ENCODE measurements around the gene SCAMP4. TPM values are rescaled to one million over a fixed set of nuclear protein-coding genes. Genes with fewer than 3 reads are reported as not detected.
A peak's percentile ranks its signal among the peaks of the same experiment; 100 is the strongest.

SCAMP4 gene
- total RNA-seq, 1 experiment from 2014 or later: 75.5 TPM

DNA sequence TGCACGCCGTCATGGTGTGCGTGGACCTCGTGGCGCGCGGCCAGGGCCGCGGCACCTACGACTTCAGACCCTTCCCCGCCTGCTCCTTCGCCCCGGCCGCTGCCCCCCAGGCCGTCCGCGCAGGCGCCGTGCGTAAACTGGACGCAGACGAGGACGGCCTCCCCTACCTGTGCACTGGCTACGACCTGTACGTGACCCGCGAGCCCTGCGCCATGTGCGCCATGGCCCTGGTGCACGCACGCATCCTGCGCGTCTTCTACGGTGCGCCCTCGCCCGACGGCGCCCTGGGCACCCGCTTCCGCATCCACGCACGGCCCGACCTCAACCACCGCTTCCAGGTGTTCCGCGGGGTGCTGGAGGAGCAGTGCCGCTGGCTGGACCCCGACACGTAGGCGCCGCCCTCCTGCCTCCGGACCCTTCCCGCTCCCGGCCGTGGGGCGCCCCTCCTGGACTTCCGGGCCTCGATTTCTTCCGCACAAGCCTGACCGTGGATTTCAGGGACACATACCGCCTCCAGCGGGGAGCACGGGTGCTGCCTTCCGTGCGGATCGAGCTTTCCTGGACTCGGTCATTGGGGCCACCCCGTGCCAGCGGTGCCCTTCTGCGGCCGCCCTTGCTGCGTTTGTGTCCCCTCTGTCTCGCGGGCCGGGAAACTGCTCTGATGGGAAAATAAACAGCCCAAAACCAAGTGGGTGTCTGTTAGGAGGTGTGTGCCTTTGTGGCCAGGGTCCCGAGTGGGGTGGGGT lies 7.7 kb downstream of the SCAMP4 start:
- DNase-seq (ENCODE audit: low read depth): no peak

DNA sequence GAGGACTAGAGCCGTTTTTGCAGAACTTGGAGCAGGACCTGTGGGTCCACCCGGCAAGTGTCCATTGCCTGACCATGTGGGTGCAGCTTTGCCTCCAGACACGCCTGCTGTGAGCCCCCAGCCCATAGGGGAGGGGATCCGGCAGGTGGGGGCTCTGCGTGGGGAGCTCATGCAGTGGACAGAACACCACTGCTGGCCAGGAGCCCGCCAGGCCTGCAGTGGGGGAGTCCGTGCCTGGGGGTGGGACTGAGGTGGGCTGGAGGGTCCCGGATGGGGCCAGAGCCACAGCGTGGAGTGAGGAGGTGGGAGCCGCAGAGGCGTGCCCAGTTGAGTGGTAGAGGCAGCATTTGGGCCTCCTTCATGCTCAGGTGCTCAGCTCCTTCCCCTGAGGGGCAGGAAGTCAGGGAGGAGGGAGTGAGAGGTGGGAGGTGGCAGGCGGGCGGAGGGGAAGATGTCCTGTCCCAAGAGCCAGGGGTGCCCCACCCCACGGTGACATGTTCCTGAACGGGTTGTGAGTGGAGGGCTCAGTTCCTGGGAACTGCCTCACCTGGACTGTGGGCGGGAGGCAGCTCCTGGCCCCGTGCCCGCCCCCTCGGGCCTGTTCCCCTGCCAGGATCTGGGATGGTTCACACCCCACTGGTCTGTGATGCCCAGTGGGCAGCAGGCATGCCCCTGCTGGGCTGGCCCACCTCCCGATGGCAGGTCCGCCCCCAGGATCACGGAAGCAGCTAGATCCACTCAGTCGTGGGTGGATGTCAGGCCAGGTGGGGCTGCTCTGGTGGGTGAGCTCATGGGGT lies 8.8 kb downstream of the SCAMP4 start:
- DNase-seq (ENCODE audit: low read depth): no peak

DNA sequence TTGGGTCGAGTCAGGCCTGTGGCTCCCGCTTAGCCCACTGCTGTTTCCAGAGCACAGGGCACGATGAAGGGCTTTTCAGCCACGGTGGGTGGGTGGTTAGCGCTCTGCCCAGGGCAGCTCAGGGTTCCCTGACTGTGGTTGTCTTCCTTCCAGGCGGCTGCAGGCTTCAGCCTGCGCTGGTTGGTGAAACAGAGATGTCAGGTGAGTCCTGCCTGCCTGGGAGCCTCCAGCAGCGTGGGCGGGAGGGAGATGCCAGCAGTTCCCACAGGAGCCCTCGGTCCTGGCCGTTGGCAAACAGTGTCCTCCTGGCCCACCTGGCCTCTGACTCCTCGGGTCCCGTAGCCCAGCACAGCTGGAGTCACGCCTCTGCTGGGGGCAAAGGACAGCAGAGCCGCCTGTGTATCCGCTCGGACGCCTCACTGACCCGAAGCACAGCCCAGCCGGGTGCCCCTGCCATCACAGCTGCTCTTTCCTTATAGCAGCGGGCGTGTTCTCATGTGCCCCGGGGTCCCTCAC lies 9.7 kb downstream of the SCAMP4 start:
- DNase-seq (ENCODE audit: low read depth): no peak

DNA sequence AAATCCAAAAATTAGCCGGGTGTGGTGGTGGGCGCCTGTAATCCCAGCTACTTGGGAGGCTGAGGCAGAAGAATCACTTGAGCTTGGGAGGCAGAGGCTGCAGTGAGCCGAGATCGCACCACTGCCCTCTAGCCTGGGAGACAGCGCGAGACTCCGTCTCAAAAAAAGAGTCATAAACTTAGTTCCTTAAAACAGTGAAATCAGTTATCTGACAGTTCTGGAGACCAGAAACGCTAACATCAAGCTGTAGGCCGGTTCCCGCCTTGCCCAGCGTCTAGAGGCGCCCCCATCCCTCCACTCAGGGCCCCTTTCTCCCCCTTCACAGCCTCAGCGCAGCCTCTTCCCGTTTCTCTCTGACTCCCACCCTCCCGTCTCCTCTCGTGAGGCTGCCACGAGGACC lies 11.9 kb downstream of the SCAMP4 start:
- no peak for DNase-seq (ENCODE audit: low read depth)

DNA sequence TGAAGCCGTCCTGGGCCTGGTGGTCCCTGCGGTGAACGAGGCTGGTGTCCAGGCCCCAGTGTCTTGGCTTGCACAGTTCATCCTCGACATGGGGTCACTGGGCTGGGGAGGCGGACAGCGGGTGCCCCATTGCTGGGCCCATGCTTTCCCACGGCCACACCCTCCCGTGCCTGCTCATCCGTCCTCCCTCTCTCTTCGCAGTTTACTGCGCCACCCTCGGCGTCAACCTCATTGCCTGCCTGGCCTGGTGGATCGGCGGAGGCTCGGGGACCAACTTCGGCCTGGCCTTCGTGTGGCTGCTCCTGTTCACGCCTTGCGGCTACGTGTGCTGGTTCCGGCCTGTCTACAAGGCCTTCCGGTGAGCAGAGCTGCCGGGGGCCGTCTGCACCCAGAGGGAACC lies 12.7 kb downstream of the SCAMP4 start:
- DNase-seq (ENCODE audit: low read depth): no peak

DNA sequence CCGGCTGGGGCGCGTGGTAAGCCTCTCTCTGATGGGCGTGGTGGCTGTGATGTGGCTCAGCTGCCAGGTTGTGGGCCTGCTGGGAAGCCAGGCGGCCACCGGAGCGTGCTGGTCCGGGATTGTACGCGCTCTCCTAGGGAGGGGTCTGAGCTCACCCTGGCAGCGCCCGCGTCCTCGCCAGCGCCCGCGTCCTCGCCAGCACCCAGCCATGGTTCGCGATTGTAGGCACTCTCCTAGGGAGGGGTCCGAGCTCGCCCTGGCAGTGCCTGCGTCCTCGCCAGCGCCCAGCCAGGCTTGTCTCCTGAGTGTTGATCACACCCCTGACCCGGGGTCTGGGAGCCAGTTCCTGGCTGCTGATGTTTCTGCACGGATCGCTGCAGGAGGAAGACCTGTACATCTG lies 13.8 kb downstream of the SCAMP4 start:
- DNase-seq (ENCODE audit: low read depth): no peak

DNA sequence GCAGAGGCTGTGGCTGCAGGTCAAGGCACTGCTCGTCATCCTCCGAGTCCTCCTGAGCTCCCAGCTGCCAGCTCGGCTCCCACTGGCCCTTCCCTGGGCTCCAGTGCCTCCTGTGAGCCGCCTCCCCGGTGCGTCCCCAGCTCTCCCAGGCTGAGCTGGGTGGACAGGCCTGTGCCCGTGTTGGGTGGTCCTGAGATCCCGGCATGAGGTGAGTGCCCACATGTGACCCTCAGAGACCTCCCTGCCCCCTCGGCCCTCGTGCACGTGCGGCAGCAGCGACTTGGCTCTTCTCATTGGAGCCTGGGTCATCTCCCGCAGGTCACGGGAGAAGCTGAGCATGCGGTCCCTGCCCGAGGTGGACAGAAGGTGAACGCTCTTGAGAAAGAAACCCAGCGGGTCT lies 15.4 kb downstream of the SCAMP4 start:
- DNase-seq (ENCODE audit: low read depth): no peak

DNA sequence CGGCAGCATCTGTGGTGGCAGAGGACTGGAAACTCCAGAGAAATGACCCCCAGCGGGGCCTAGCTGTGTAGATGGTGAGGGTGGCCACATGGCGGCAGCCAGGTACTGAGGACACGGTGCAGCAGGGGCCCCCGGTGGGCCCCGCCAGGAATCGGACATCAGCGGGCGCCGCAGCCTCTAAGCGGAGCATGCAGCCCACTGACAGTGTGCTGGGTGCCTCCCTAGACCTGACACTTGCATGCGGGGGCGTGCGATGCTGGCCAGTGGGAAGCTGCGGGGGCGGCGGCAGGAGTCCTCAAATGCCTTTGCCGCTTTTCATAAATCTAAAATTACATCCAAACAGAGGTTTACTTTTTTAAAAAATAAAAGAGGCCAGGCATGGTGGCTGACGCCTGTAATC lies 16.1 kb downstream of the SCAMP4 start:
- DNase-seq (ENCODE audit: low read depth): no peak

DNA sequence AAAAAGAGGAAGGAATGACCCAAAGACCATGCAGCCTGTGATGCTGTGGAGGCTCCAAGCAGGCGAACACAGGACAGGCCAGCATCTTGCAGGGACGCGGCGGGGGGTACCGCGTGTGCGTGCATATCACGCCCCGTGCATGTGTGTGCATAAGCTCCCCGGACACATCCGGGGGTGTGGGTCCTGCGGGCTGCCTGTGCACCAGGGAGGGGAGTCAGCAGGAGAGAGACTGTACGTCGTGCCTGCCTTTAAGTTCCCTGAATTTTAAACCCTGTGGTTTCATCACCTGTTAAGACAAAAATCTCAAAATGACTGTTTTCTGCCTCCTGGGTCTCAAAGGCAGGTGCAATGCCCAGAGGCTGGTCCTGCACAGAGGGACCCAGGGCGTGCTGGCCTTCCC lies 16.6 kb downstream of the SCAMP4 start:
- DNase-seq (ENCODE audit: low read depth): no peak

DNA sequence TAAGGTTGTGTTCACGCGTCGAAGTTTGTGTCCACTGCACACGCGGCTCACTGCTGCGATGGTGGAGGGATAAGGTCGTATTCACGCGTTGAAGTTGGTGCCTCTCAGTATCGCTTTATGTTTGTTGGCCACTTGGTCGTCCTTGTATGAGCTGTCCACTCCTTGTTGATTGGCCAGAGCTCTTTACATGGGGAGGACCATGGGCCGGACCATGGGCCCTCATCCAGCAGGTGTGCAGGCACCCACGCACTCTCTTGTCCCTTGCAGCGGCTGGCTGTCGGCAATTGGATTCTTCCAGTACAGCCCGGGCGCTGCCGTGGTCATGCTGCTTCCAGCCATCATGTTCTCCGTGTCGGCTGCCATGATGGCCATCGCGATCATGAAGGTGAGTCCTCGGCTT lies 17.6 kb downstream of the SCAMP4 start:
- DNase-seq (ENCODE audit: low read depth): no peak

DNA sequence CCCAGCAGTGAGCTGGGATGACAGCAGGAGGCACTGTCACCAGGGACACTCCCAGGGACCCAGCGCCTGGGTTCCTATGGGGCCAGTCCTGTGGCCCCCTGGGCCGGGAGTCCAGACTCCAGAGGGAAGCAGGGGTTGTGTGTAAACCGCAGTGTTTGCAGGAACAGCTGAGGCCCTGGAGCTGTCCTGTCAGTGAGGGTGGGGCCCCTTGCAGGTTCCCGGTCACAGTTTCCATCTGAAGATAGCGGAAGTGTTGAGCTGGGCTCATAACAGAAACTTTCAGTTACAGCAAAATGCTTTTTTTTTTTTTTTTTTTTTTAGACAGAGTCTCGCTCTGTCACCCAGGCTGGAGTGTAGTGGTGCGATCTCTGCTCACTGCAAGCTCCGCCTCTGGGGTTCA lies 18.1 kb downstream of the SCAMP4 start:
- DNase-seq (ENCODE audit: low read depth): no peak

DNA sequence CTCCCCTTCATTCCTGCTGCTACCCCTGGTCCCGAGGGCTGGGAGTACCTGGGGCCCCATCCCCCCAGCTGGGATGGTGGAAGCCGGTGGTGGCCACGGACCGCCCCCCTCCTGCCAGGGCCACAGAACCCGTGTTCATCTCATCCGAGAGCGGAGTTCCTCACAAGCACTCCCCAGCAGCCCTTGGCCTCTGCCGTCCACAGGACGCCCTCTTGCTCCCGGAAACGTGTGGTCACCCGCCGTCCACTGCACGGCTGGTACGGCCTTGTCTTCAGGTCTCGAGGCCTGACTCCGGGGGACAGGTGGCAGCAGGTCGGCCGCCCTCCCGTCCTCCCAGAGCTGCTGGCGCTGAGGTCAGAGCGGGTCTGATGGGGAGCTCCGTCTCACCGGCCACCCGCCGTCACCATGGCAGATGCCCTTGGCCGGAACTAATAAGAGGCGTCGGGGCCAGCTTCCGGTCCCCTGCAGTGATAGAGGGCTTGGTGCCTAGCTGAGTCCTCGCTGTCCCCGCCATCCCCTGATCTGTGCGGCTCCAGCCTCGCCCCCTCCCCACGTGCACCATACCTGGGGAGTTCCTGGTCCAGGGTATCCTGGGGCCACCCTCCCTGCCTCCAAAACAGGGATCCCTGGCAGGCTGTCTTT lies 19.2 kb downstream of the SCAMP4 start:
- no peak for DNase-seq (ENCODE audit: low read depth)

DNA sequence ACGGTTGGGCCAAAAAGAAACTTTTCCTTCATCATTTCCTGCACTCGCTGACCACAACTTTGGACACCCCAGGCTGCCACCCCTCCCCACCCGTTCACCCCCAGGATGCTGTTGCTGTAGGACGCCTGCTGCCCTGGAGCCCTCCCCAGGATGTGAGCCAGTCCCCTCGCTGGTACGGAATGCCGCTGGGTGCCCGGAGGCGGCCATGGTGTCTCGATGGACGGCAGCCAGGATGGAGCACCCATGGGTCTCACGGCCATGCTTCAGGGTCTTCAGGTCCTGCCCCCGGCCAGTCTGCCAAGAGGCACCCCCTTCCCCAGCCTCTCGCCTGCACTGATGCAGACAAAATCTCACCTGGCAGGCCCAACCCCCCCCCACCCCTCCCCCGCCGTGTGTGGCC lies 20.3 kb downstream of the SCAMP4 start:
- no peak for DNase-seq (ENCODE audit: low read depth)

DNA sequence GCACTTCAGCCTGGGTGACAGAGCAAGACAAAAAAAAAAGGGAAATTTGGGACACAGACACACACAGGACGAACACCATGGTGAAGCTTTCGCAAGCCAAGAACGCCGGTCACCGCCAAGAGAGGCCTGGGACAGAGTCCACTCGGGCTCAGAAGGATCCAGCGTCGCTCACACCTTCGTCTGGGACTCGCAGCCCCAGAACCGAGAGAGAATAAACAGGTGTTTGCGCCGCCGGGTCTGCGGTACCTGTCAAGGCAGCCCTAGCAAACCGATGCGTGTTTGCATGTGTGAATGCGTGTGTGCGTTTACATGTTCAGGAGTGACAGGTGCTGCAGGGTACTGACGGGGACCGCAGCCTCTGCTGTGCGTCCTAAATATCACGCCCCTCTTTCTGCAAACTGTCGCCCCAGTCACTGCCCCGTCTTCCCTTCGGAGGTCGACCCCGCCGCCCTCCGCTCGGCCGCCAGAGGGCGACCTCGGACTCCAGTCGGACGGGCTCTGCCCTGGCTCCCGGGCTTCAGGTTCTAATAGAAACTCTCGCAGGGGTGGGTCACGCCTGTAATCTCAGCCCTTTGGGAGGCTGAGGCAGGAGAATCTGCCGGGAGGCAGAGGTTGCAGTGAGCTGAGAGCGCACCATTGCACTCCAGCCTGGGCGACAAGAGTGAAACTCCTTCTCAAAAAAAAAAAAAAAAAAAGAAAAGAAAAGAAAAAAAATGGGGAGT lies 24.0 kb downstream of the SCAMP4 start:
- DNase-seq (ENCODE audit: low read depth): peak; percentile 74

DNA sequence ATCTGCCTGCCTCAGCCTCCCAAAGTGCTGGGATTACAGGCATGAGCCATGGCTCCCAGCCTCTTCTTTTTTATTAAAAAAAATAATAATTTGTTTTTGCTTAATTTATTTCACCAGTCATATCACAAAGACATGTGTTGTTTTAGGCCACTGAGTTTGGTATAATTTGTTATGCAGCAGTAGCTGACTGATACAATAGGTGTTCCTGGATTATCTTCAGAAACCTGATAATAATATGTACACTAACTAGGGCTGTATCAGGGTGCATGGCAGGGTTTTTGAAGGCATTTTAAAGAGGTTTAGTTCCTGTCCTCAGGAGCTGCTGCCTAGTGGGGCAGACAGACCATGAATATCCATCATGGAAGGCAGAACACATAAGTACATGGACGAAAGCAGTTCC lies 26.2 kb downstream of the SCAMP4 start:
- no peak for DNase-seq (ENCODE audit: low read depth)

DNA sequence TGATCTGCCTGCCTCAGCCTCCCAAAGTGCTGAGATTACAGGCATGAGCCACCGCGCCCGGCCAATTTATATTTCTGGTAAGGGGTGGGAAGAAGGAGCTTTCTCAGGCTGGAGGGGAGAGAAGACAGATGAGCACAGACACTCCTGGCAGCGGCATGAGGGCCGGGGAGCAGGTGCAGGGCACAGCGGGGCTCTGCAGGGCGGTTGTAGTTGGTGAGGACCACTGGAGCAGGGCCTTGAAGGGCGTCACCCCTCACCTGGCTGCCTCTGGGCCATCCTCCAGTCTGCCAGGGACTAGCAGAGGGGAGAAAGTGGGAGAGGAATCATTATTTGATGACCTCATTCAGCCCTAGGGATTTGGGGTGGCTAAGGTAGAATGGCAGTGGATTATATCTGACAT lies 27.2 kb downstream of the SCAMP4 start:
- no peak for DNase-seq (ENCODE audit: low read depth)

DNA sequence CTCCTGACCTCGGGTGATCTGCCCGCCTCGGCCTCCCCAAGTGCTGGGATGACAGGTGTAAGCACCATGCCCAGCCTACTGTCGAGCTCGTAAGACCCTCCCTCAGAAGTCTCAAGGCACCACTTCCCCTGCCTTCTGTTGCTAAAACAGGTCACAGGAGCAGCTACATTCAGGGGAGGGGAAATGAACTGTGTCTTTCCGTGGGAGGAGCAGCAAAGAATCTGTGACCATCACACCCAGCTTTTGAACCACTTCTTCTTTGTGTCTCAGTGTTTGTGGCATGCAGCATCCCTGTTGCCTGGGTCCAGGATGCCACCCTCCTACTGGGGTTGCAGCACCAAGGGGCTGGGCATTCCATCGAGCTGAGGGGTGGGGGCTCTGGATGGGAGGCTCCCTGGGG lies 28.0 kb downstream of the SCAMP4 start:
- no peak for DNase-seq (ENCODE audit: low read depth)

DNA sequence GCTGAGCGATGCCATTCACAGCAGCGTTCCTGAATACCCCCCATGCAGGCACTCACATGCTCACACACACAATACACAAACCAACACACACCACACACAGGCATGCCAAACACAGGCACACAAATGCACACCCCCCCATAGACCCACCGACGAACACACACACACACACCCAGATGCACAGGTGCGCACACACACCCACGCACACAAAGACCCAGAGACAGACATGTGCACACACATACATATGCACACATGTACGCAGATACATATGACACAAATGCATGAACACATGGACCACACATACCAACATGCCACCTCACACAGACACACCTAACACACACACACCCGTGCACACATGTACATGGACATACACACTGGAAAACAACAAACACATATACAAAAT lies 28.7 kb downstream of the SCAMP4 start:
- DNase-seq (ENCODE audit: low read depth): no peak

DNA sequence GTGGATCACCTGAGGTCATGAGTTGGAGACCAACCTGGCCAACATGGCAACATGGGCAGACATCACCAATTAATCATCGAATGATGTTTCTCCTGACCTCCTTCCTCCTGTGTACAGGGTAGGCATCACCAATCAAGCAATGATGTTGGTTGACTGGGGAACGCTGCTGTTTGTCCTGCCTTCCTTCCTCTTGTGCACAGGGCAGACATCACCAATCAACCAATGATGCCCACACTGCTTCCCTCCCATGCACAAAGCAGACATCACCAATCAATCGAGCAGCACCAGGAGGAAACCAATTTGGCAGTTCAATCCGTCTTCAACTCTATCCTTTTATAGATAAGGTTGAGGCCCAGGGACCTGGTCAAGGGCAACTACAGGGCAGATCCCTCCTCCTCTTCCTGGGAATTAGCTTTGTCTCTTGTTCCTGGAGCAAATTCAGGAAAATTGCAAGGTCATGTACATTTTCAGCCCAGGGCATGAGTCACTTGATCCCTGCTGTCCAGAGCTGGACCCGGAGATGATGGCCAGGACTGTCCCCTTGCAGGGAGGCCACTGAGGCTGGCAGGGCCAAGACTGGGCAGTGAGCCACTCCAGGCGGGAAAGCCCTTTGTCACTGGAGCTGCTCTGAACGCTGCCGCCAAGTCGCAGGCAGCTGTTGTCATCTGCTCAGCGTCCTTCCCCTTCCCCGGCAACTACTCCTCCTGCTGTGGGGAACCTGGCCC lies 30.4 kb downstream of the SCAMP4 start:
- peak; percentile 46 for DNase-seq (ENCODE audit: low read depth)

DNA sequence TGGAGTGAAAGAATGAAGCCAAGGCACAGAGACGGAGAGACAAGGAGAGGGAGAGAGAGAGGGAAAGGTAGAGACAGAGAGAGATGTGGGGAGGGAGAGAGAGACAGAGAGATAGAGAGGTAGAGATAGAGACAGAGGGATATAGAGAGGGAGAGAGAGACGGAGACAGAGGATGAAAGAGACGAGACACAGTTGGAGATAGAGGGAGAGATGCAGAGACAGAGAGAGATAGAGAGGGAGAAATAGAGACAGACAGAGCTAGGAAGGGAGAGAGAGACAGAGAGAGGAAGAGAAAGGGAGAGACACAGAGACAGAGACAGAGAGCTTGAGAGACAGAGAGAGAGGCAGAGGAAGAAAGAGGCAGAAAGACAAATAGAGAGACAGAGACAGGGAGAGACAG lies 31.2 kb downstream of the SCAMP4 start:
- DNase-seq (ENCODE audit: low read depth): no peak

DNA sequence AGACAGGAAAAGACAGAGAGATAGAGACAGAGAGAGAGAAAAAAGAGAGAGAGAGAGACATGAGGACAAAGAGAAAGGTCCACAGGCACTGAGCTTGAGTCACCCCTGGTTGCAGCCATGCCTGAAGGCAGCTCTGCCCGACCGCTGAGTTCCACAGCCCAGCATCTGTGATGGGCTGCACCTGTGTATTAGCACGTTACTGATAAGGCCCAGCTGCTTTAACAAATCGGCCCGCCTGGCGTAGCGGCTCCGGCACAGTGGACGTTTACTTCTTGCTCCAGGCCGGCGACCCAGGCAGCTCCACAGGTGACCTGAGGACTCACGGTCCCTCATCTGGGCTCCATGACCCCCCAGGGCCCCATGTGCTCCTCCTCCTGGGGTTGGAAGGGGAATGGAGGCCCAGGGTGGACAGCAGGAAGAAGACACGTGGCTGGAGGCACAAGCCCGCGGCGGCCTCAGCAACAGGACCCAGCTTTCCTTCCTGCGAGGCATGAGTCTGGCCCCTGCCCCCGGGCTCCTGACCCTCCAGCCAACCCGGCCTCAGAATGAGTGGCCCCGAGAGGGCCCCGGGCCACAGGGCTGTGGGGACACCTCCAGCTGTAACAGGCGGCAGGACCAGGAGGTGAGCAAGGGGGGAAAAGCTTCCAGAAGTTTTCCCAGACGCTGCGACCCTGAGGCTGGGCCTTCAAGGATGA lies 31.9 kb downstream of the SCAMP4 start:
- DNase-seq (ENCODE audit: low read depth): no peak
